HFF-Myc (cell line): ENCODE measurements around the gene HOMER1.

Experiments
- DNase-seq: peaks from one replicate; pipeline ENCODE4 v3.0.0-alpha.2; 2011; ENCODE audit warnings: low read depth; ENCODE audit errors: extremely low read depth
- H3K4me3 ChIP-seq: replicated peaks from 2 replicates; pipeline ENCODE4 v1.5.1; 2011; ENCODE audit warnings: low read depth, mild to moderate bottlenecking, control low read depth, low read length
- TF ChIP-seq, protein P1 (sequence below): IDR thresholded peaks from 2 replicates; pipeline ENCODE4 v1.5.1; 2012; ENCODE audit warnings: mild to moderate bottlenecking, low read depth, low read length, control low read depth; ENCODE audit errors: missing control alignments

The HOMER1 gene

GRCh38 chr5:79512049-79512448 lies 1.9 kb downstream of the HOMER1 start:
- peak overlapping the region; percentile 56 for H3K4me3 ChIP-seq
- TF ChIP-seq, protein P1, sequence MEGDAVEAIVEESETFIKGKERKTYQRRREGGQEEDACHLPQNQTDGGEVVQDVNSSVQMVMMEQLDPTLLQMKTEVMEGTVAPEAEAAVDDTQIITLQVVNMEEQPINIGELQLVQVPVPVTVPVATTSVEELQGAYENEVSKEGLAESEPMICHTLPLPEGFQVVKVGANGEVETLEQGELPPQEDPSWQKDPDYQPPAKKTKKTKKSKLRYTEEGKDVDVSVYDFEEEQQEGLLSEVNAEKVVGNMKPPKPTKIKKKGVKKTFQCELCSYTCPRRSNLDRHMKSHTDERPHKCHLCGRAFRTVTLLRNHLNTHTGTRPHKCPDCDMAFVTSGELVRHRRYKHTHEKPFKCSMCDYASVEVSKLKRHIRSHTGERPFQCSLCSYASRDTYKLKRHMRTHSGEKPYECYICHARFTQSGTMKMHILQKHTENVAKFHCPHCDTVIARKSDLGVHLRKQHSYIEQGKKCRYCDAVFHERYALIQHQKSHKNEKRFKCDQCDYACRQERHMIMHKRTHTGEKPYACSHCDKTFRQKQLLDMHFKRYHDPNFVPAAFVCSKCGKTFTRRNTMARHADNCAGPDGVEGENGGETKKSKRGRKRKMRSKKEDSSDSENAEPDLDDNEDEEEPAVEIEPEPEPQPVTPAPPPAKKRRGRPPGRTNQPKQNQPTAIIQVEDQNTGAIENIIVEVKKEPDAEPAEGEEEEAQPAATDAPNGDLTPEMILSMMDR: no peak

GRCh38 chr5:79510638-79511037 lies 3.3 kb downstream of the HOMER1 start:
- H3K4me3 ChIP-seq: peak overlapping the region; percentile 56
- TF ChIP-seq, protein P1: no peak
- DNase-seq: no peak

More at GRCh38 chr5:79512049-79512448, 1.9 kb downstream of the HOMER1 start:
- no peak for DNase-seq

DNA sequence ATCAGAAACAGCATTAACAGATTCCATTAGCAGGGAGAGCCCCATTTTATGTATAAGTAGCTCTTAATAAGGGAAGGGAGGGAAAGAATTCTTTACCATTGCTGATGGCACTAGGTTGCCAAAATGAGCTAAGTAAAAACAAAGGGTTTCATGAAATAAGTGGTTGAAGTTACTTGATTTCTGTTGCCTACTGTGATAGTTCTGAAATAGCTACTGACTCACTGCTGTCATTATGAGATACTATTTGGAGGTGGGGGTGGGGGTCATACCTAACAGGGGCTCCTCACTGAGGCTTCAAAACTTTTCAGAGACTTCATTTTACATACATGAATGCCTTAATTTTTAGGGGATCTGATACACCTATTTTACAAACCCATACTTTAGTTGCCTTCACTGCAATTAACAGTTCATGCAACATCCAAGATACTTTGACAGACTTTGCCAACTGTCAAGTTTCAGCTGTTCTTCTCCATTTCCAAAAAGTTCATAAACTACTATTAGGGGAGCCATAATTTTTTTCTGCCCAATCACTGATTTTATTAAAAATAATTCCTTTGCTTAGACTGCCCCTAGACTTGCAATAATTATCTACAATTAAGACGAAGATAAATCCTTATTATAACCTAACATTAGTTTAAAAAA lies 4.6 kb downstream of the HOMER1 start:
- no peak for DNase-seq
- no peak overlapping the region for H3K4me3 ChIP-seq
- TF ChIP-seq, protein P1: no peak

DNA sequence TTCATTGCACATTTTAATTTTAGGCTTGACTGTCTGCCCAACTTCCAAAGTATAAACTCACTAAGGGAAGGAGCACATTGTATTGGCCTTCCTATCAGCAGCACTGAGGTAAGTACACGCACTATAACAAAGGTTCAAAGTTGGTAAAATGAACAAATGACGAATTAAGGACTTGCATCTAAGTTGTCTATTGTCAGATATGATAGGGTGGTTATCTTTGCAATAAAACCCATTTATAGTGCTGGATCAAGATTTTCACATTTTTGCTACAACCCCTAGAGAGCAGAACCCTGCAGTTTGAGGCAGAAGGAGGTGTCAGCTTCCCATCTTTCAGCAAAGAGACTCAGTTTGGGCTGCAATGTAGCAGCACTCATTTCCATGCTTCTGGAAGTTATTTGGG lies 5.1 kb downstream of the HOMER1 start:
- TF ChIP-seq, protein P1: no peak
- no peak overlapping the region for H3K4me3 ChIP-seq
- DNase-seq: no peak

GRCh38 chr5:79508354-79508753 lies 5.6 kb downstream of the HOMER1 start:
- no peak overlapping the region for H3K4me3 ChIP-seq
- DNase-seq: no peak
- TF ChIP-seq, protein P1: no peak

GRCh38 chr5:79507251-79508205 lies 6.4 kb downstream of the HOMER1 start:
- H3K4me3 ChIP-seq: no peak overlapping the region
- TF ChIP-seq, protein P1: no peak
- no peak for DNase-seq
